ENCODE data around the gene EHBP1. TPM values are rescaled to one million over a fixed set of nuclear protein-coding genes. Genes with fewer than 3 reads are reported as not detected.

The EHBP1 gene
- total RNA-seq, 3 donors from 2014 or later (not counting 1 experiment from before 2014, with no cell fraction given), result 22.4 to 33.4 (median 28.3) TPM

DNA sequence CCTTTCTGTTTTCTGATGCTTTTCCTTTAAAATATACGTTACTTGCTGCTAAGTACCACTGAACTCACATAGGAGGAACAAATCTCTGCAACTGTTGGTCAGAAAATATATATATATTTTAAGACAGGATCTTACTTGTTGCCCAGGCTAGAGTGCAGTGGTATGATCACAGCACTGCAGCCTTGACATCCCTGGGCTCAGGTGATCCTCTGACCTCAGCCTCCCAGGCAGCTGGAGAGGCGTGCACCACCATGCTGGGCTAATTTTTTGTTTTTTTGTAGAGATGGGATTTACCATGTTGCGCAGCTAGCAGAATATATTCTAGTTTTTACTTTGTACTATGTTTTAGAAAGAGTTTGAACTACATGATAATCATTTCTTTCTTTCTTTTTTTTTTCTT, 51.5 kb downstream of the EHBP1 start:
- Histone ChIP-seq H3K27ac (ENCODE audit: low read length) (no peak overlapping the region), H3K36me3 (ENCODE audit: control insufficient read depth, insufficient read depth, low read length) (no peaks in the 10 kb centered on the region), H3K27me3 (ENCODE audit: control insufficient read depth, insufficient read depth, low read length) (no peaks in the 10 kb centered on the region), H3K9me3 (ENCODE audit: control insufficient read depth, insufficient read depth, low read length) (no peaks in the 10 kb centered on the region), H3K4me1 (ENCODE audit: control insufficient read depth, insufficient read depth, low read length) (no peaks in the 10 kb centered on the region), H3K4me3 (ENCODE audit: low read length) (no peak overlapping the region)
- no peaks in the 10 kb centered on the region for H3K36me3 Mint-ChIP-seq
- peaks cover 9 to 20% of the 10 kb centered on the region in 2 donors for H3K4me1 Mint-ChIP-seq
- no peaks in the 10 kb centered on the region for H3K9me3 Mint-ChIP-seq
- intact Hi-C loops (cut with micrococcal nuclease), result no loop called here
- H3K4me3 Mint-ChIP-seq, result no peak overlapping the region
- no peak for ATAC-seq
- no peak for DNase-seq
- no peak for TF ChIP-seq CTCF (IDR thresholded peaks at IDR 0.05)
- no peak overlapping the region for H3K27ac Mint-ChIP-seq
- WGBS (ENCODE audit: insufficient coverage), result 93% methylated on average over 1 of the region's 3 CpGs
- no peaks in the 10 kb centered on the region for H3K27me3 Mint-ChIP-seq (ENCODE audit: low read depth in 2 of 2)

DNA sequence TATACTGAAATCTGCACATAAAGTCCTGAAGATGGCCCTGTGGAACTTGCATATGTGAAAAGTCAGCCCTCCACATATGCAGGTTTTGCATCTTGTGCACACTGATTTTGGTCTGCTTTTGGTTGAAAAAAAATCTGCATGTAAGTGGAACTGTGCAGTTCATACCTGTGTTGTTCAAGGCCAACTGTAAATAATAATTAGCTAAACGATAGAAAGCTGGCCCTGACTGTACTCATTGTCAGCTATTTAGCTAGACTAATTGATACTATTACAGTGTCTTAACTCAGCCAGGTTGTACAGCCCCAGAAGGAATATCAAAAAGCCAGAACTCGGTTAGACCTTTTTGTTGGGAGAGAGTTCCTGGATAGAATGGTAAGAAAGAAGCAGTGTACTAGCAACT, 54.5 kb downstream of the EHBP1 start:
- DNase-seq, result no peak
- H3K27ac Mint-ChIP-seq, result no peak overlapping the region
- no peaks in the 10 kb centered on the region for H3K9me3 ChIP-seq (ENCODE audit: control insufficient read depth, insufficient read depth, low read length)
- intact Hi-C loops (cut with micrococcal nuclease), result no loop called here
- no peak overlapping the region for H3K27ac ChIP-seq (ENCODE audit: low read length)
- H3K27me3 ChIP-seq (ENCODE audit: control insufficient read depth, insufficient read depth, low read length), result no peaks in the 10 kb centered on the region
- H3K9me3 Mint-ChIP-seq, result no peaks in the 10 kb centered on the region
- 88% methylated on average over 2 of the region's 2 CpGs for WGBS (ENCODE audit: insufficient coverage)
- H3K36me3 Mint-ChIP-seq, result no peaks in the 10 kb centered on the region
- H3K4me3 Mint-ChIP-seq, result no peak overlapping the region
- H3K36me3 ChIP-seq (ENCODE audit: control insufficient read depth, insufficient read depth, low read length), result no peaks in the 10 kb centered on the region
- no peak for ATAC-seq
- no peaks in the 10 kb centered on the region for H3K27me3 Mint-ChIP-seq (ENCODE audit: low read depth in 2 of 2)
- no peak for TF ChIP-seq CTCF (IDR thresholded peaks at IDR 0.05)
- H3K4me1 ChIP-seq (ENCODE audit: control insufficient read depth, insufficient read depth, low read length), result no peaks in the 10 kb centered on the region
- H3K4me1 Mint-ChIP-seq, result peaks cover 7 to 9% of the 10 kb centered on the region in 2 donors
- H3K4me3 ChIP-seq (ENCODE audit: low read length), result no peak overlapping the region

- Mint-ChIP-seq H3K9me3 (no peaks in the 10 kb centered on the region), H3K36me3 (no peaks in the 10 kb centered on the region), H3K4me1 (peaks cover 7 to 9% of the 10 kb centered on the region in 2 donors), H3K27ac (no peak overlapping the region), H3K4me3 (no peak overlapping the region), H3K27me3 (ENCODE audit: low read depth in 2 of 2) (no peaks in the 10 kb centered on the region)
- Histone ChIP-seq H3K27ac (ENCODE audit: low read length) (no peak overlapping the region), H3K9me3 (ENCODE audit: control insufficient read depth, insufficient read depth, low read length) (no peaks in the 10 kb centered on the region), H3K4me3 (ENCODE audit: low read length) (no peak overlapping the region), H3K4me1 (ENCODE audit: control insufficient read depth, insufficient read depth, low read length) (no peaks in the 10 kb centered on the region), H3K27me3 (ENCODE audit: control insufficient read depth, insufficient read depth, low read length) (no peaks in the 10 kb centered on the region), H3K36me3 (ENCODE audit: control insufficient read depth, insufficient read depth, low read length) (no peaks in the 10 kb centered on the region)
- ATAC-seq (no peak), DNase-seq (no peak)
- no peak for TF ChIP-seq CTCF (IDR thresholded peaks at IDR 0.05)
- intact Hi-C loops (cut with micrococcal nuclease), result no loop called here
- 95% methylated on average over 2 of the region's 2 CpGs for WGBS (ENCODE audit: insufficient coverage)
These were observed 55.0 kb downstream of the EHBP1 start for GRCh38 chr2:62760555-62760954.

DNA sequence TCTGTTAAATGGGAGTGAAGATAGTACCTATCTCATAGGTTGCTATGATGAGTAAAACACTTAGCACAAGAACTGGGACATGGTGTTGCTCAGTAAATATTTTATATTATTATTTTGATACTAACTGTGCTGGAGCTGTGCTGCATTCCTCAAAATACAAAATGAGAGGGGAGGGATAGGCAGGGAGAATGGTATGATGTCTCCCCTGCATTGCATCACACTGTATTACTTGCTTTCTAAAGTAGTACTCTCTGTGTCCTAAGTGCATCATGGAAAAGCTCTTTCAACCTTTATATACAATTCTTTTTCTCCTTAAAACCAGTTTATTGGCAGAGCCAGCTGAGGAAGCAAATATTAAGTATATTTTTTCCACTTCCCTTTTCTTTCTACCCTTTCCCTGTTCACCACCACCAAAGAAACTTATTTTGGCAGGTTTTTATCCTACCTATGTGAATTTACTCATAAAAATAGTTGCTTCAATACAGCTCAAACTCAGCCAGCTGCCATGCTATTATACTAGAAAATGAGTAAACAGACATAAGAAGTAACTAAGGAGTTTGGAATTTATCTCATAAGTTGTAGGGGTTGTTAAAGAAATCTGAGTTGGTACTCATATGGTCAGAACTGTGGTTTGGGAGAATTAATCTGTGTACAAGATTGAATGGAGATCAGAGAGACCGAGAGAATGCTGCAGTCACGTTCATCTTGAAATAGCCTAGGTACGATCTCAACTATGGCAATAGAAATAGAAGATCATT, 60.3 kb downstream of the EHBP1 start:
- WGBS (ENCODE audit: insufficient coverage), result 100% methylated on average over 3 of the region's 3 CpGs
- Histone ChIP-seq H3K4me1 (ENCODE audit: control insufficient read depth, insufficient read depth, low read length) (no peaks in the 10 kb centered on the region), H3K27me3 (ENCODE audit: control insufficient read depth, insufficient read depth, low read length) (no peaks in the 10 kb centered on the region), H3K27ac (ENCODE audit: low read length) (no peak overlapping the region), H3K36me3 (ENCODE audit: control insufficient read depth, insufficient read depth, low read length) (no peaks in the 10 kb centered on the region), H3K4me3 (ENCODE audit: low read length) (no peak overlapping the region), H3K9me3 (ENCODE audit: control insufficient read depth, insufficient read depth, low read length) (no peaks in the 10 kb centered on the region)
- no peak for TF ChIP-seq CTCF (IDR thresholded peaks at IDR 0.05)
- intact Hi-C loops (cut with micrococcal nuclease), result no loop called here
- DNase-seq (no peak), ATAC-seq (no peak)
- H3K27ac Mint-ChIP-seq, result no peak overlapping the region
- no peak overlapping the region for H3K4me3 Mint-ChIP-seq
- H3K9me3 Mint-ChIP-seq, result no peaks in the 10 kb centered on the region
- H3K4me1 Mint-ChIP-seq, result peaks cover 6 to 7% of the 10 kb centered on the region in 2 donors
- H3K27me3 Mint-ChIP-seq (ENCODE audit: low read depth in 2 of 2), result no peaks in the 10 kb centered on the region
- H3K36me3 Mint-ChIP-seq, result no peaks in the 10 kb centered on the region
